ENCODE data around the gene MEPCE.
A peak's percentile ranks its signal among the peaks of the same experiment; 100 is the strongest.

The MEPCE gene

GRCh38 chr7:100465299-100465698 is 35.7 kb downstream of the MEPCE start:
- no peak for DNase-seq

GRCh38 chr7:100465702-100466311 is 36.2 kb downstream of the MEPCE start:
- DNase-seq = no peak

GRCh38 chr7:100466653-100467605 is 37.3 kb downstream of the MEPCE start:
- DNase-seq = no peak

GRCh38 chr7:100467638-100468373 is 38.2 kb downstream of the MEPCE start:
- DNase-seq = no peak

- peak; percentile 80 for DNase-seq
Observed at GRCh38 chr7:100469227-100470044, 39.8 kb downstream of the MEPCE start.

- no peak for DNase-seq
Observed at GRCh38 chr7:100471021-100471420, 41.4 kb downstream of the MEPCE start.

GRCh38 chr7:100472121-100472851 is 42.7 kb downstream of the MEPCE start:
- DNase-seq = no peak

- no peak for DNase-seq
Observed at GRCh38 chr7:100472854-100473499, 43.3 kb downstream of the MEPCE start.

- DNase-seq = no peak
Observed at GRCh38 chr7:100475549-100475948, 45.9 kb downstream of the MEPCE start.

- DNase-seq = no peak
Observed at GRCh38 chr7:100476101-100476780, 46.6 kb downstream of the MEPCE start.

GRCh38 chr7:100476903-100477870 is 47.6 kb downstream of the MEPCE start:
- DNase-seq = no peak

- no peak for DNase-seq
Observed at GRCh38 chr7:100477871-100478267, 48.2 kb downstream of the MEPCE start.

GRCh38 chr7:100478958-100479660 is 49.5 kb downstream of the MEPCE start, which contains the start of gene TSC22D4:
Gene TSC22D4 (minus strand): TSS chr7:100479214. CDS start chr7:100478038, 1,176 bp downstream.
- DNase-seq = peak; percentile 99

GRCh38 chr7:100481466-100481865 is 51.8 kb downstream of the MEPCE start:
- no peak for DNase-seq

- DNase-seq = no peak
Observed at GRCh38 chr7:100482728-100483089, 53.1 kb downstream of the MEPCE start.

GRCh38 chr7:100483090-100483721 is 53.6 kb downstream of the MEPCE start:
- DNase-seq = peak; percentile 82
